H9 (cell line): ENCODE measurements around the gene KIZ. TPM values are rescaled to one million over a fixed set of nuclear protein-coding genes. Genes with fewer than 3 reads are reported as not detected.
"Not testable (repeated sequence)": the region's sequence is repeated elsewhere in the genome, so short reads cannot be mapped to it uniquely, and the experiment has no call there.

Source experiments
- DNase-seq: peaks from one replicate; pipeline ENCODE4 v3.0.0-alpha.2; 2017
- H2AFZ ChIP-seq: one replicate; pipeline ENCODE4 v1.6.1; 2013; ENCODE audit warnings: mild to moderate bottlenecking, low read length, control low read depth, moderate library complexity
- H2AK5ac ChIP-seq: 2 replicates; pipeline ENCODE4 v1.6.1; 2013; ENCODE audit warnings: low read length, control low read depth, mixed read lengths; ENCODE audit not compliant: insufficient read length
- H2BK120ac ChIP-seq: one replicate; pipeline ENCODE4 v1.6.1; 2013; ENCODE audit warnings: low read depth, mild to moderate bottlenecking, low read length, control low read depth, inconsistent platforms; ENCODE audit not compliant: poor library complexity, severe bottlenecking
- H2BK12ac ChIP-seq: 2 replicates; pipeline ENCODE4 v1.6.1; 2013; ENCODE audit warnings: low read length, control low read depth, mixed read lengths, low read depth; ENCODE audit not compliant: insufficient read length
- H2BK15ac ChIP-seq: 2 replicates; pipeline ENCODE4 v1.6.1; 2013; ENCODE audit warnings: low read depth, low read length, control low read depth
- H2BK20ac ChIP-seq: one replicate; pipeline ENCODE4 v1.6.1; 2013; ENCODE audit warnings: low read depth, mild to moderate bottlenecking, low read length, control low read depth, inconsistent platforms; ENCODE audit not compliant: poor library complexity, severe bottlenecking
- H2BK5ac ChIP-seq: 2 replicates; pipeline ENCODE4 v1.6.1; 2013; ENCODE audit warnings: low read length, control low read depth, mixed read lengths; ENCODE audit not compliant: insufficient read length
- H3K14ac ChIP-seq: 2 replicates; pipeline ENCODE4 v1.6.1; 2013; ENCODE audit warnings: low read length, control low read depth; ENCODE audit not compliant: insufficient read depth
- H3K18ac ChIP-seq: 2 replicates; pipeline ENCODE4 v1.6.1; 2013; ENCODE audit warnings: low read depth, mild to moderate bottlenecking, mixed read lengths, low read length, control low read depth; ENCODE audit not compliant: insufficient read length
- H3K23ac ChIP-seq: 2 replicates; pipeline ENCODE4 v1.6.1; 2013; ENCODE audit warnings: low read length, control low read depth, mixed read lengths, low read depth; ENCODE audit not compliant: insufficient read length
- H3K23me2 ChIP-seq: 2 replicates; pipeline ENCODE4 v1.6.1; 2013; ENCODE audit warnings: low read depth, mild to moderate bottlenecking, mixed read lengths, low read length, control low read depth; ENCODE audit not compliant: insufficient read length, poor library complexity, severe bottlenecking
- H3K27ac ChIP-seq: 2 replicates; pipeline ENCODE4 v1.5.1; 2013; ENCODE audit warnings: low read length, control low read depth, mixed read lengths, low read depth; ENCODE audit not compliant: insufficient read length
- H3K27me3 ChIP-seq: 2 replicates; pipeline ENCODE4 v1.6.1; 2013; ENCODE audit warnings: low read length, control low read depth, inconsistent platforms; ENCODE audit not compliant: insufficient read depth
- H3K4ac ChIP-seq: 2 replicates; pipeline ENCODE4 v1.6.1; 2013; ENCODE audit warnings: low read depth, mild to moderate bottlenecking, control low read depth, inconsistent platforms, low read length, moderate library complexity
- H3K4me1 ChIP-seq: 2 replicates; pipeline ENCODE4 v1.6.1; 2013; ENCODE audit warnings: low read length, control low read depth, inconsistent platforms; ENCODE audit not compliant: insufficient read depth
- H3K4me2 ChIP-seq: 2 replicates; pipeline ENCODE4 v1.6.1; 2013; ENCODE audit warnings: low read length, control low read depth, mixed read lengths; ENCODE audit not compliant: insufficient read length, insufficient read depth
- H3K56ac ChIP-seq: 2 replicates; pipeline ENCODE4 v1.6.1; 2013; ENCODE audit warnings: low read depth, mild to moderate bottlenecking, mixed read lengths, low read length, control low read depth; ENCODE audit not compliant: insufficient read length
- H3K79me1 ChIP-seq: 2 replicates; pipeline ENCODE4 v1.6.1; 2013; ENCODE audit warnings: low read depth, mild to moderate bottlenecking, moderate library complexity, low read length, control low read depth, inconsistent platforms; ENCODE audit not compliant: insufficient read depth, poor library complexity, severe bottlenecking
- H3K79me2 ChIP-seq: 2 replicates; pipeline ENCODE4 v1.6.1; 2013; ENCODE audit warnings: low read length, control low read depth, inconsistent platforms; ENCODE audit not compliant: insufficient read depth
- H3K9ac ChIP-seq: 2 replicates; pipeline ENCODE4 v1.6.1; 2013; ENCODE audit warnings: low read length, control low read depth, mixed read lengths; ENCODE audit not compliant: insufficient read length; ENCODE audit errors: extremely low read depth
- H3K9me3 ChIP-seq: one replicate; pipeline ENCODE4 v1.6.1; 2013; ENCODE audit warnings: low read depth, low read length, inconsistent platforms; ENCODE audit not compliant: control insufficient read depth
- H3T11ph ChIP-seq: one replicate; pipeline ENCODE4 v1.6.1; 2013; ENCODE audit warnings: mild to moderate bottlenecking, low read length, control low read depth, inconsistent platforms
- H4K20me1 ChIP-seq: one replicate; pipeline ENCODE4 v1.6.1; 2013; ENCODE audit not compliant: control insufficient read depth, insufficient read length, insufficient read depth
- H4K5ac ChIP-seq: 2 replicates; pipeline ENCODE4 v1.6.1; 2013; ENCODE audit warnings: low read depth, mild to moderate bottlenecking, mixed read lengths, low read length, control low read depth; ENCODE audit not compliant: insufficient read length
- H4K8ac ChIP-seq: replicated peaks from 2 replicates; pipeline ENCODE4 v1.6.1; 2013; ENCODE audit warnings: low read length, control low read depth, mixed read lengths, low read depth; ENCODE audit not compliant: insufficient read length
- H4K91ac ChIP-seq: 2 replicates; pipeline ENCODE4 v1.6.1; 2013; ENCODE audit warnings: low read depth, mild to moderate bottlenecking, moderate library complexity, mixed read lengths, low read length, control low read depth; ENCODE audit not compliant: insufficient read length
- H3K27ac Mint-ChIP-seq, 3 experiments: 2 replicates in 2 of 3; 3 replicates in 1 of 3; pipeline ENCODE4 v1.8.0; 2020 to 2021; ENCODE audit warnings: mixed read lengths in 3 of 3, mild to moderate bottlenecking in 1 of 3, moderate library complexity in 1 of 3
- H3K27me3 Mint-ChIP-seq: 2 replicates; pipeline ENCODE4 v1.8.0; 2021; ENCODE audit warnings: low read depth, mild to moderate bottlenecking, moderate library complexity, mixed read lengths
- H3K36me3 Mint-ChIP-seq, 3 experiments: 2 replicates in 2 of 3; 3 replicates in 1 of 3; pipeline ENCODE4 v1.8.0; 2020 to 2021; ENCODE audit warnings: low read depth in 3 of 3, mixed read lengths in 3 of 3; ENCODE audit not compliant: insufficient read depth in 1 of 3
- H3K4me1 Mint-ChIP-seq, 2 experiments: 2 replicates each; pipeline ENCODE4 v1.8.0; 2020; ENCODE audit warnings: mixed read lengths in 2 of 2
- H3K4me3 Mint-ChIP-seq, 2 experiments: 2 replicates in 1 of 2; 3 replicates in 1 of 2; pipeline ENCODE4 v1.8.0; 2020 to 2021; ENCODE audit warnings: mild to moderate bottlenecking in 2 of 2, mixed read lengths in 2 of 2, moderate library complexity in 1 of 2
- H3K9me3 Mint-ChIP-seq, 2 experiments: 2 replicates in 1 of 2; 3 replicates in 1 of 2; pipeline ENCODE4 v1.8.0; 2020; ENCODE audit warnings: mild to moderate bottlenecking in 2 of 2, mixed read lengths in 2 of 2, moderate library complexity in 1 of 2
- CTCF ChIP-seq: fragments of 200-600 bp; sonication (generic); conservative IDR thresholded peaks from 3 replicates; pipeline ENCODE4 v1.8.0; 2021; ENCODE audit warnings: antibody characterized with exemption, mild to moderate bottlenecking
- WGBS: extraction: QIAGEN DNeasy Blood & Tissue Kit; methylation state at CpG from one replicate; pipeline ENCODE4 v1.1.7; 2013; ENCODE audit warnings: missing lambda C conversion rate, low lambda C conversion rate, mixed read lengths; ENCODE audit not compliant: insufficient read length; ENCODE audit errors: extremely low coverage; 5-methylcytosine and 5-hydroxymethylcytosine counted together
- total RNA-seq: library from RNA; stranded (reverse); gene quantifications from 2 replicates; pipeline ENCODE4 v1.2.1, GENCODE V29; 2021

KIZ gene
- total RNA-seq, 1 experiment from 2014 or later, result 29.3 TPM

- H2BK5ac ChIP-seq, result no peak overlapping the region
- no peak for DNase-seq
- H3K56ac ChIP-seq, result no peak overlapping the region
- H4K5ac ChIP-seq, result no peak overlapping the region
- no peak overlapping the region for H2AK5ac ChIP-seq
- no peaks in the 10 kb centered on the region for H3K23me2 ChIP-seq
- no peaks in the 10 kb centered on the region for H3K79me2 ChIP-seq
- Mint-ChIP-seq H3K27ac (no peak overlapping the region), H3K4me3 (no peak overlapping the region), H3K27me3 (no peaks in the 10 kb centered on the region), H3K9me3 (peaks cover 5% of the 10 kb centered on the region in 2 experiments; a peak in 3 of 5 replicates), H3K36me3 (peaks cover 26 to 44% (median 34%) of the 10 kb centered on the region in 3 experiments), H3K4me1 (peaks cover 6 to 10% of the 10 kb centered on the region in 2 experiments)
- no peak overlapping the region for H3K18ac ChIP-seq
- no peak overlapping the region for H3K4ac ChIP-seq
- no peak for TF ChIP-seq CTCF
- H4K8ac ChIP-seq, result no peak overlapping the region
- no peak overlapping the region for H2BK15ac ChIP-seq
- H4K91ac ChIP-seq, result no peak overlapping the region
- no peak overlapping the region for H2AFZ ChIP-seq
- no peak overlapping the region for H3K9ac ChIP-seq
- no peak overlapping the region for H3K27ac ChIP-seq
- no peaks in the 10 kb centered on the region for H3K79me1 ChIP-seq
- H4K20me1 ChIP-seq, result no peaks in the 10 kb centered on the region
- H3K4me2 ChIP-seq, result no peak overlapping the region
- no peak overlapping the region for H2BK20ac ChIP-seq
- no peak overlapping the region for H3T11ph ChIP-seq
- no peak overlapping the region for H3K23ac ChIP-seq
- H3K9me3 ChIP-seq, result no peaks in the 10 kb centered on the region
- H3K4me1 ChIP-seq, result no peaks in the 10 kb centered on the region
- H3K14ac ChIP-seq, result no peak overlapping the region
- WGBS, result no CpG with 5 or more reads among the region's 5 CpGs
- H2BK12ac ChIP-seq, result no peak overlapping the region
- no peaks in the 10 kb centered on the region for H3K27me3 ChIP-seq
- H2BK120ac ChIP-seq, result no peak overlapping the region
These were observed 41.4 kb downstream of the KIZ start for GRCh38 chr20:21167261-21167660.

GRCh38 chr20:21168061-21168460 lies 42.2 kb downstream of the KIZ start:
- H4K91ac ChIP-seq, H3K14ac ChIP-seq, H4K5ac ChIP-seq, H3K4me1 Mint-ChIP-seq, H3K27me3 ChIP-seq, H4K8ac ChIP-seq, H2BK120ac ChIP-seq, H2BK15ac ChIP-seq, H3K4me2 ChIP-seq, H3K4me1 ChIP-seq, H2BK5ac ChIP-seq, H3T11ph ChIP-seq, H3K18ac ChIP-seq, H3K23me2 ChIP-seq, H3K4ac ChIP-seq, H3K56ac ChIP-seq, H2AFZ ChIP-seq, DNase-seq, H3K27ac Mint-ChIP-seq, H3K27ac ChIP-seq, H3K27me3 Mint-ChIP-seq, H4K20me1 ChIP-seq, H3K9me3 Mint-ChIP-seq, H3K23ac ChIP-seq, H3K79me1 ChIP-seq, H3K9me3 ChIP-seq, H3K4me3 Mint-ChIP-seq, H3K9ac ChIP-seq, H2AK5ac ChIP-seq, H2BK20ac ChIP-seq, H2BK12ac ChIP-seq, H3K79me2 ChIP-seq: not testable (repeated sequence)
- H3K36me3 Mint-ChIP-seq, result peaks cover 24 to 39% (median 36%) of the 10 kb centered on the region in 3 experiments
- no CpG with 5 or more reads among the region's 3 CpGs for WGBS
